ENCODE results near the gene KRAS.
"Not testable (repeated sequence)": the region's sequence is repeated elsewhere in the genome, so short reads cannot be mapped to it uniquely, and the experiment has no call there.

Gene KRAS

DNA sequence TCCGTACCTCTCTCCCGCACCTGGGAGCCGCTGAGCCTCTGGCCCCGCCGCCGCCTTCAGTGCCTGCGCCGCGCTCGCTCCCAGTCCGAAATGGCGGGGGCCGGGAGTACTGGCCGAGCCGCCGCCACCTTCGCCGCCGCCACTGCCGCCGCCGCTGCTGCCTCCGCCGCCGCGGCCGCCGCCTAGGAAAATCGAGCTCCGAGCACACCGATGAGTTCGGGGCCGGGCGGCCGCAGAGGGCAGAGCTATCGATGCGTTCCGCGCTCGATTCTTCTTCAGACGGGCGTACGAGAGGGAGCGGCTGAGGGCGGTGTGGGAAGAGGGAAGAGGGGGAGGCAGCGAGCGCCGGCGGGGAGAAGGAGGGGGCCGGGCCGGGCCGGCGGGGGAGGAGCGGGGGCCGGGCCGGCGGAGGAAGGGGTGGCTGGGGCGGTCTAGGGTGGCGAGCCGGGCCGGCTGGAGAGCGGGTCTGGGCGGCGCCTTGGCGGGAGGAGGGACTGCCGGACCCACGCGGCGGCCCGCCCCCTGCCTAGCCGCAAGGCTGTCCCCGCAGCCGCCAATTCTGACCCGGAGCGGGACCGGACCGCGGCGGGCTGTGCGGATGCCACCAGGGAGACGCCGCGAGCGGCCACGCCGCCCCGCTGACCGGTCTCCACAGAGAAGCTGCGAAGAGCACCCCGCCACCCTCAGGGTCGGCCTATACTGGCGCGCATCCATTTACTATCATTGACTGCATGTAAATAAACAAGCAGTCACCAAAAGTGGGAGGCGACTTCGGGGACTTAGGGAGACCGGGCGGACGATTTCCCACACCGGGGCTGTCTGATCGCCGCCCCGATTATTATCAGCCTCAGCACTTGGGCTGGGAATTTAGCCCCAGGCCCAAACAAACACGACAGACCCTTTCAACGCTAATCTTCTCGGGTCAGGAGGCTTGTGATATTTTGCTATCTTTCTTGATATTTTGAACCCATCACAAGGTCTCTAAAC is at the start of gene KRAS:
TSS of gene KRAS (minus strand) at position 186 of the 987 bp plus-strand sequence.
- peak within 1 kb of the TSS; percentile 79 for H3K9ac ChIP-seq
- peak within 1 kb of the TSS; percentile 78 for H3K27ac ChIP-seq
- H2AFZ ChIP-seq (ENCODE audit: low read depth), result peak within 1 kb of the TSS; percentile 74
- H3K36me3 ChIP-seq (ENCODE audit: insufficient read depth), result no peaks in the 10 kb centered on the region; the same call in 1 of the 2 replicates
- 0 out of 2 replicates have a peak, but pooled peaks cover 6% of the 10 kb centered on the region for H4K20me1 ChIP-seq (ENCODE audit: insufficient read depth)
- TF ChIP-seq, protein P1, sequence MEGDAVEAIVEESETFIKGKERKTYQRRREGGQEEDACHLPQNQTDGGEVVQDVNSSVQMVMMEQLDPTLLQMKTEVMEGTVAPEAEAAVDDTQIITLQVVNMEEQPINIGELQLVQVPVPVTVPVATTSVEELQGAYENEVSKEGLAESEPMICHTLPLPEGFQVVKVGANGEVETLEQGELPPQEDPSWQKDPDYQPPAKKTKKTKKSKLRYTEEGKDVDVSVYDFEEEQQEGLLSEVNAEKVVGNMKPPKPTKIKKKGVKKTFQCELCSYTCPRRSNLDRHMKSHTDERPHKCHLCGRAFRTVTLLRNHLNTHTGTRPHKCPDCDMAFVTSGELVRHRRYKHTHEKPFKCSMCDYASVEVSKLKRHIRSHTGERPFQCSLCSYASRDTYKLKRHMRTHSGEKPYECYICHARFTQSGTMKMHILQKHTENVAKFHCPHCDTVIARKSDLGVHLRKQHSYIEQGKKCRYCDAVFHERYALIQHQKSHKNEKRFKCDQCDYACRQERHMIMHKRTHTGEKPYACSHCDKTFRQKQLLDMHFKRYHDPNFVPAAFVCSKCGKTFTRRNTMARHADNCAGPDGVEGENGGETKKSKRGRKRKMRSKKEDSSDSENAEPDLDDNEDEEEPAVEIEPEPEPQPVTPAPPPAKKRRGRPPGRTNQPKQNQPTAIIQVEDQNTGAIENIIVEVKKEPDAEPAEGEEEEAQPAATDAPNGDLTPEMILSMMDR (conservative IDR thresholded peaks at IDR 0.05; ENCODE audit: low read depth, low read length), result no peak
- peak within 1 kb of the TSS; percentile 14 for H3K4me3 ChIP-seq (IDR thresholded peaks at IDR 0.05; ENCODE audit: insufficient read depth, low read depth, low read length)
- H3K79me2 ChIP-seq (ENCODE audit: insufficient read depth, low read depth), result peaks cover 39% of the 10 kb centered on the region
- H3K4me2 ChIP-seq, result peak within 1 kb of the TSS; percentile 93
- peaks cover 33% of the 10 kb centered on the region for H3K4me1 ChIP-seq (ENCODE audit: low read depth, poor library complexity, severe bottlenecking)
- no peaks in the 10 kb centered on the region for H3K27me3 ChIP-seq (ENCODE audit: insufficient read depth, low read depth)

DNA sequence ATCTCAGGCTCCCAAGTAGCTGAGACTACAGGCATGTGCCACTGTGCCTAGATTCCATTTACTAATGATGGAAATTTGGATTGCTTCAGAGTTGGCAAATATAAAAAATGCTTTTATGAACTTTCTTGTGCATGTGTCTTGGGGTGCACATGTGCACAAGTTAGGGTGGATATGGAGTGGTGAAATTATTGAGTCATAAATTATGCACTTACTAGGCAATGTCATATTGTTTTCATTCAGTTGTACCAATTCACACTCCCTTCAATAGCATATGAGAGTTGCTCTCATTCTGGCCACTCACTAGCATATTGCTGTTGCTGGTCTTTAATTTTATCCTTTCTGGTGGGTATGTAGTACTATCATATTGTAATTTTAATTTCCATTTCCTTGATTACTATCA is 45.7 kb upstream of the KRAS start:
- Histone ChIP-seq H3K9ac (no peak overlapping the region), H3K79me2 (ENCODE audit: insufficient read depth, low read depth) (no peaks in the 10 kb centered on the region), H3K4me3 (IDR thresholded peaks at IDR 0.05; ENCODE audit: insufficient read depth, low read depth, low read length) (no peak overlapping the region), H3K4me2 (no peak overlapping the region), H2AFZ (ENCODE audit: low read depth) (no peak overlapping the region), H3K4me1 (ENCODE audit: low read depth, poor library complexity, severe bottlenecking) (peaks cover 47% of the 10 kb centered on the region), H4K20me1 (ENCODE audit: insufficient read depth) (no peaks in the 10 kb centered on the region), H3K27ac (no peak overlapping the region), H3K36me3 (ENCODE audit: insufficient read depth) (no peaks in the 10 kb centered on the region), H3K27me3 (ENCODE audit: insufficient read depth, low read depth) (no peaks in the 10 kb centered on the region)
- TF ChIP-seq, protein P1 (conservative IDR thresholded peaks at IDR 0.05; ENCODE audit: low read depth, low read length), result no peak

DNA sequence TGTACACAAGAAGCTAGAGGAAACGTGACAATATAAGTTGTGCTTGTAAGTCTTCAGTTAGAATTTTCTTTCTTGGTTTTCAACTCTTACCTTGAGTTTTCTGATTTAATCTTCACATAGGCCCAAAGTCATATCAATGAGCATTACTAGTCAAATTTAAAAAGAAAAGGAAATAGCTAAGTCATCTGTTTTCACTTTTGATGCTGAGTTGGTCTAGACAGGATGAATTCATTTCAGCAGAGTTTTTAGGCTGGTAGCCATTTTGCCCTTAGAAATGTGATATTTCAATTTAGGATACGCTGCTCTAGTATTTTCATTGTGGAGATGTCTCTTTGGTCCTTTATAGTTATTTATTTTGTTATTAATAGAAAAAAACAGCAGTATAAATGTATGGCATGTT is 44.6 kb upstream of the KRAS start:
- no peaks in the 10 kb centered on the region for H4K20me1 ChIP-seq (ENCODE audit: insufficient read depth)
- H3K36me3 ChIP-seq (ENCODE audit: insufficient read depth), result no peaks in the 10 kb centered on the region
- peak overlapping the region; percentile 0; the same call in 1 of the 2 replicates for H3K4me2 ChIP-seq
- H3K4me3 ChIP-seq (IDR thresholded peaks at IDR 0.05; ENCODE audit: insufficient read depth, low read depth, low read length), result no peak overlapping the region
- no peaks in the 10 kb centered on the region for H3K79me2 ChIP-seq (ENCODE audit: insufficient read depth, low read depth)
- H3K27me3 ChIP-seq (ENCODE audit: insufficient read depth, low read depth), result no peaks in the 10 kb centered on the region
- H3K9ac ChIP-seq, result no peak overlapping the region
- no peak overlapping the region for H3K27ac ChIP-seq
- TF ChIP-seq, protein P1 (conservative IDR thresholded peaks at IDR 0.05; ENCODE audit: low read depth, low read length), result no peak
- no peak overlapping the region for H2AFZ ChIP-seq (ENCODE audit: low read depth)
- H3K4me1 ChIP-seq (ENCODE audit: low read depth, poor library complexity, severe bottlenecking), result peaks cover 50% of the 10 kb centered on the region

DNA sequence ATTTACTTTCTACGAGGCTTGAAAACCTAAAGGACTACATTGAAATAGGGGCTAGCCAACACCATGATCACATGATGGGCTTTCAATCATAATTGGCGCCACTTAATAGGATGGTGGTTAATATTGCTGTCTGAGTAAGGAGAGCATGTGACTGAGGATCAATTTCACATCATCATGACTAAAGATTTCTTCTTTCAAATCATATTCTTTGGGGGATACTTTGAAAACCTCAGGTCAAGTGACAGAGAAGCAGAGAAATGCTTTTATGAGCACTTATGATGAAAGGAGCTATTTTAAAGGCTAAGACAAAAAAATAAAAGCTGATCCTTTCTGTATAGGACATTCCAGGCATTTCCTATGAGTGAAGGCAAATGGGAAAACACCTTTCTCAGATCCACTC is 42.9 kb upstream of the KRAS start:
- no peak overlapping the region for H3K27ac ChIP-seq
- no peaks in the 10 kb centered on the region for H3K36me3 ChIP-seq (ENCODE audit: insufficient read depth)
- H3K4me1 ChIP-seq (ENCODE audit: low read depth, poor library complexity, severe bottlenecking), result peaks cover 50% of the 10 kb centered on the region
- H2AFZ ChIP-seq (ENCODE audit: low read depth), result no peak overlapping the region
- no peak overlapping the region for H3K4me3 ChIP-seq (IDR thresholded peaks at IDR 0.05; ENCODE audit: insufficient read depth, low read depth, low read length)
- no peak overlapping the region for H3K4me2 ChIP-seq
- H4K20me1 ChIP-seq (ENCODE audit: insufficient read depth), result no peaks in the 10 kb centered on the region
- no peaks in the 10 kb centered on the region for H3K79me2 ChIP-seq (ENCODE audit: insufficient read depth, low read depth)
- TF ChIP-seq, protein P1 (conservative IDR thresholded peaks at IDR 0.05; ENCODE audit: low read depth, low read length), result no peak
- H3K27me3 ChIP-seq (ENCODE audit: insufficient read depth, low read depth), result no peaks in the 10 kb centered on the region
- no peak overlapping the region for H3K9ac ChIP-seq

DNA sequence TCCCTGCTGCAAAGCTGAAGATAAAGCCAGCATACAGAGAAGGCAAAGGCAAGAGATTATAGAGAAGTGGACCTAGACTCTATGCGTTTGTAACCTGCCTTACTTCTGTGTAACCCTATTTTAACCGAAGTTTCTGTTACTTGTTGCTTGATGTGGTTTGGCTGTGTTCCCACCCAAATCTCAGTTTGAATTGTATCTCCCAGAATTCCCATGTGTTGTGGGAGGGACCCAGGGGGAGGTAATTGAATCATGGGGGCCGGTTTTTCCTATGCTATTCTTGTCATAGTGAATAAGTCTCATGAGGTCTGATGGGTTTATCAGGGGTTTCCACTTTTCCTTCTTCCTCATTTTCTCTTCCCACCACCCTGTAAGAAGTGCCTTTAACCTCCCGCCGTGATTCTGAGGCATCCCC is 42.1 kb upstream of the KRAS start:
- H3K36me3 ChIP-seq (ENCODE audit: insufficient read depth); H3K27me3 ChIP-seq (ENCODE audit: insufficient read depth, low read depth); H3K79me2 ChIP-seq (ENCODE audit: insufficient read depth, low read depth); H4K20me1 ChIP-seq (ENCODE audit: insufficient read depth); H3K4me3 ChIP-seq (IDR thresholded peaks at IDR 0.05; ENCODE audit: insufficient read depth, low read depth, low read length): not testable (repeated sequence)
- peak overlapping the region; percentile 27; the same call in 1 of the 2 replicates for H3K27ac ChIP-seq
- peaks cover 50% of the 10 kb centered on the region for H3K4me1 ChIP-seq (ENCODE audit: low read depth, poor library complexity, severe bottlenecking)
- 0 out of 2 replicates have a peak overlapping the region, but pooled peaks have one; percentile 4 for H3K9ac ChIP-seq
- H3K4me2 ChIP-seq, result peak overlapping the region; percentile 92
- peak overlapping the region; percentile 70; the same call in 1 of the 2 replicates for H2AFZ ChIP-seq (ENCODE audit: low read depth)

Measured in KMS-11 (cell line).